NCI-H2029 treated with DMSO at 0.1 percent for 48 hours (cell line): ENCODE results near the gene TLK1.
A peak's percentile ranks its signal among the peaks of the same experiment; 100 is the strongest.

Experiments used
- DNase-seq: peaks from one replicate; lab custom pipeline; 2025; lab: John Stamatoyannopoulos, UW

Gene TLK1

GRCh38 chr2:171004363-171004762, 156.3 kb downstream of the TLK1 start:
- DNase-seq, result no peak

GRCh38 chr2:170999654-171000053, 161.0 kb downstream of the TLK1 start:
- DNase-seq, result no peak

GRCh38 chr2:170997893-170998597, 162.6 kb downstream of the TLK1 start:
- peak; percentile 14 for DNase-seq

- no peak for DNase-seq
Observed at GRCh38 chr2:170996316-170996715, 164.4 kb downstream of the TLK1 start.

- no peak for DNase-seq
Observed at GRCh38 chr2:170991398-170992182, 169.1 kb downstream of the TLK1 start.

GRCh38 chr2:170986566-170987258, 174.0 kb downstream of the TLK1 start:
- no peak for DNase-seq

- no peak for DNase-seq
Observed at GRCh38 chr2:170985407-170985806, 175.3 kb downstream of the TLK1 start.

GRCh38 chr2:170984079-170984478, 176.6 kb downstream of the TLK1 start:
- DNase-seq, result no peak

- no peak for DNase-seq
Observed at GRCh38 chr2:170975943-170976270, 184.8 kb downstream of the TLK1 start.

- DNase-seq, result no peak
Observed at GRCh38 chr2:170975127-170975942, 185.4 kb downstream of the TLK1 start.

GRCh38 chr2:170974304-170974993, 186.2 kb downstream of the TLK1 start:
- DNase-seq, result no peak

- no peak for DNase-seq
Observed at GRCh38 chr2:170973492-170974303, 187.0 kb downstream of the TLK1 start.

- DNase-seq, result peak; percentile 36
Observed at GRCh38 chr2:170973225-170973491, 187.5 kb downstream of the TLK1 start.

- no peak for DNase-seq
Observed at GRCh38 chr2:170972296-170973224, 188.1 kb downstream of the TLK1 start.

- no peak for DNase-seq
Observed at GRCh38 chr2:170971071-170971470, 189.6 kb downstream of the TLK1 start.

GRCh38 chr2:170969872-170970496, 190.7 kb downstream of the TLK1 start:
- no peak for DNase-seq

GRCh38 chr2:170969030-170969429, 191.7 kb downstream of the TLK1 start:
- DNase-seq, result no peak

- no peak for DNase-seq
Observed at GRCh38 chr2:170968205-170969003, 192.3 kb downstream of the TLK1 start.

- DNase-seq, result no peak
Observed at GRCh38 chr2:170967553-170967952, 193.1 kb downstream of the TLK1 start.
